ENCODE results near the gene UBASH3B. TPM values are rescaled to one million over a fixed set of nuclear protein-coding genes. Genes with fewer than 3 reads are reported as not detected.

The UBASH3B gene
- total RNA-seq, 4 donors from 2014 or later: 2.7 to 16.4 (median 9.7) TPM

DNA sequence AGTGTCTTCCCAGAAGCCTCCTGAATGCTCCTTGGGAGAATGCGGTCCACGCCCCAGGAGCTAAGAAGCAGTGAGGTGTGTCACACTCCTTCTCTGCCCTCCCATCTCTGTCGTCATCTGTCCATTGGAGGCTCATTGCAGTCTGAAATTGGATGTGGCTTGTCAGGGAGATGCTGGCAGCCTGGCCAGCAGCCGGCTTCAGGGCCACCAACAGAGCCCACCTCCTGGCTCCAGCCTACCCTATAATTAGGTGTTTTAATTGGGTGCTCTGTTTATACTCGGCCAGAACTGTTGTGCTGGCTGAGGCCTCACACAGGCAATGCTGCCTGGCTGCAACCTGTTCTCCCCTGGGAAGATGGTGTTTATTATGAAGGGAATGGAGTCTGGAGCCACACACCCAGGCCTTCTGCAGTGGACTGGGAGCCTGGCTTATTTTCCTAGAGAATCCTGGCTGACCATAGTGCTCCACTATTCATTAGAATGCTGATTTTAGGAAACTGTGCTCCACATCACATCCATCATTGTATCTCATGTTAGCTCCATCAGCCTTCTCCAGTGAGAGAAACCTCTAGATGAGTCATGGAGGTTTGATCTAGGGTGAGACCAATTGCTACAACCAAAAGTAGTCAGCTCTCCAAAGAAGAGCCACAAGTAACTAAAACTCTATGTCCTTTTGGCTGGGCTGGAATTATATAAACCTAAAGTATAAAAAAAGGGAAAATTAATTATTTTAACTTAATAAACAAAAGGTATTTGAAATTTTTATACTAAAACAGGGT, 96.0 kb downstream of the UBASH3B start:
- intact Hi-C loops (cut with DNase I): no loop called here
- Histone ChIP-seq H3K36me3 (no peaks in the 10 kb centered on the region), H3K27ac (no peak overlapping the region), H3K4me3 (no peak overlapping the region), H3K27me3 (no peaks in the 10 kb centered on the region), H3K9me3 (no peaks in the 10 kb centered on the region), H3K4me1 (peaks cover 0 to 11% (median 0%) of the 10 kb centered on the region in 3 donors)
- no peak for DNase-seq
- WGBS, 2 donors: 90 to 100% methylated on average over 3 to 5 of the region's 5 CpGs
- no peak for TF ChIP-seq POLR2A (IDR thresholded peaks at IDR 0.05)
- TF ChIP-seq, protein P1, sequence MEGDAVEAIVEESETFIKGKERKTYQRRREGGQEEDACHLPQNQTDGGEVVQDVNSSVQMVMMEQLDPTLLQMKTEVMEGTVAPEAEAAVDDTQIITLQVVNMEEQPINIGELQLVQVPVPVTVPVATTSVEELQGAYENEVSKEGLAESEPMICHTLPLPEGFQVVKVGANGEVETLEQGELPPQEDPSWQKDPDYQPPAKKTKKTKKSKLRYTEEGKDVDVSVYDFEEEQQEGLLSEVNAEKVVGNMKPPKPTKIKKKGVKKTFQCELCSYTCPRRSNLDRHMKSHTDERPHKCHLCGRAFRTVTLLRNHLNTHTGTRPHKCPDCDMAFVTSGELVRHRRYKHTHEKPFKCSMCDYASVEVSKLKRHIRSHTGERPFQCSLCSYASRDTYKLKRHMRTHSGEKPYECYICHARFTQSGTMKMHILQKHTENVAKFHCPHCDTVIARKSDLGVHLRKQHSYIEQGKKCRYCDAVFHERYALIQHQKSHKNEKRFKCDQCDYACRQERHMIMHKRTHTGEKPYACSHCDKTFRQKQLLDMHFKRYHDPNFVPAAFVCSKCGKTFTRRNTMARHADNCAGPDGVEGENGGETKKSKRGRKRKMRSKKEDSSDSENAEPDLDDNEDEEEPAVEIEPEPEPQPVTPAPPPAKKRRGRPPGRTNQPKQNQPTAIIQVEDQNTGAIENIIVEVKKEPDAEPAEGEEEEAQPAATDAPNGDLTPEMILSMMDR (IDR thresholded peaks at IDR 0.05): no peak

DNA sequence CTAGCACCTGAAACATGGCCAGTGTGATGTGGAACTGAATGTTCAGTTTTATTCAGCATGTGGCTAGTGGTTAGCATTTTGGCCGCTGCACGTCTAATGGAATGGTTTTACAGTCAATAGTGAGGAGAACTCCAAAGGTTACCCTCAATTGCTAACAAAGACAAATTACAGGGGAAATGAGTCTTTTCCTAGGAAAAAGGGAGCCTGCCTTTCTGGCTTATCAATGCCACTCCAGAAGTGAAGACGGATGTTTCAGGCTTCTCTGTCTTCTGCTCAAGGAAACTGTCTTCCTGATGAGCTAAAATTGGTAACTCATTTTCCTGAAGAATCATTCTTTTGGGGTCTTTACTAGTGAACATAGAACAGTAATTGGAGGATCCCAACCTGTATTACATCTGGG, 98.5 kb downstream of the UBASH3B start:
- intact Hi-C loops (cut with DNase I): no loop called here
- TF ChIP-seq, protein P1 (IDR thresholded peaks at IDR 0.05): no peak
- TF ChIP-seq POLR2A (IDR thresholded peaks at IDR 0.05): no peak
- WGBS, 2 donors: 80 to 91% methylated on average over 3 of the region's 3 CpGs
- H3K9me3 ChIP-seq: no peaks in the 10 kb centered on the region
- peaks cover 0 to 15% (median 0%) of the 10 kb centered on the region in 3 donors for H3K4me1 ChIP-seq
- H3K4me3 ChIP-seq: no peak overlapping the region
- no peaks in the 10 kb centered on the region for H3K27me3 ChIP-seq
- H3K27ac ChIP-seq: no peak overlapping the region
- H3K36me3 ChIP-seq: no peaks in the 10 kb centered on the region
- no peak for DNase-seq

DNA sequence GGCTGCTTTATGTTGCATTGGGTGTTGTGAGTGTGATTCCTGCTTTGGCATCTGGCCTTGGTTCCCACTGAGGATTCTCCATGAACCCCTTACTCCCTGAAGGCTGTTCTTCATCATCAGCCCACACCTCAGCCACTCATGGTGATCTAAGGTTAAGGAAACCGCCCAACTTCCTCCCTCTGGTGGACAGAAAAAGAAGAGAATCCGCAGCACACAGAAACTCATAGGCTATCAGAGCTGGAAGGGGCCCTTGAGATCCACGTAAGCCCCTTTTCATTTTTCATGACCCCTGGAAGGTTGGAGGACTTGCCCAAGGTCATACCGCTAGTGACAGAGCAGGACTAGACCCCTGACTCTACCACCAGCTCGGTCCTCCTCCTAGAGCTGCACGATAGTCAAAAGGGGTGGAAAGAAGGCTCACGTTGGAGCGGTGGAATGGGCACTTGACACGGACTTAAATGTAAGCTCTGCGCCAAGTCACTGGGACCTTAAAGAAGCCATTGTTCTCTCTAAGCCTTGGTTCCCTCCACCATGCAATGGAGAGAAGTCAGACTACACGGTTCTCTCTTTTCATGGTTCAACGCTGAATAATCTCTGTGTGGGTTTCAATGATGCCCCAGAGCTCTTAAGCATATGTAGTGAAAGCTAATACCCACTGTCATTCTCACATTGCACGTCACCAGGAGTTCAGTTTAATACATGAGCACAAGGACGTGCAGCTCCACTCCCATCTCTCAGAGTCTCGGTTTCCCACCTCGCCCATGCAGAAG, 99.2 kb downstream of the UBASH3B start:
- H3K4me3 ChIP-seq: no peak overlapping the region
- H3K9me3 ChIP-seq: no peaks in the 10 kb centered on the region
- intact Hi-C loops (cut with DNase I): no loop called here
- no peak for DNase-seq
- no peaks in the 10 kb centered on the region for H3K27me3 ChIP-seq
- TF ChIP-seq POLR2A (IDR thresholded peaks at IDR 0.05): no peak
- TF ChIP-seq, protein P1 (IDR thresholded peaks at IDR 0.05): peak in 5 of 6 experiments; percentile 13 to 43 (median 18)
- no peaks in the 10 kb centered on the region for H3K36me3 ChIP-seq
- H3K27ac ChIP-seq: no peak overlapping the region
- WGBS, 2 donors: 80 to 93% methylated on average over 9 to 13 of the region's 16 CpGs
- H3K4me1 ChIP-seq: peaks cover 0 to 12% (median 0%) of the 10 kb centered on the region in 3 donors

DNA sequence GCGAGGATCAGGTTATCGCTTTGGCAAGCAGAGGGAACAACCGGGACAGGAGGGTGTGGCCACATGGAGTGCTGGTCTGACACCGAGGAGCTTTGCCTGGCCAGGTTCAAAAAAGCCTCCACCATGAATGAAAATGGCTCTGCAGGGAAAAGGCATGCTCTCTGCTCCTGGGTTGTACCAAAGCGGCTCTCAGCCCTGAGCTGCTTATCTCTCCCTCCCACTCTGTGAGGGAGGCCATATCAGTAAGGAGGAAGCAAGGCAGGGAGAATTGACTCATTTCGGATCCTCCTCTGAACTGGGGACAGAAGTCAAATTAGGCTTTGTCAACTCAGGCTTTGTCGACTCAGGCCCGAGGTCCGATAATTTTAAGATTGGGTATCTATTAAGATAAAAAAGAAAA, 99.9 kb downstream of the UBASH3B start:
- no peak overlapping the region for H3K27ac ChIP-seq
- 90 to 94% methylated on average over 9 of the region's 9 CpGs for WGBS, 2 donors

More for the DNA sequence above, 99.9 kb downstream of the UBASH3B start:
- H3K4me1 ChIP-seq: peaks cover 0 to 12% (median 0%) of the 10 kb centered on the region in 3 donors
- H3K36me3 ChIP-seq: no peaks in the 10 kb centered on the region
- no peak overlapping the region for H3K4me3 ChIP-seq
- TF ChIP-seq, protein P1 (IDR thresholded peaks at IDR 0.05): no peak
- no peak for TF ChIP-seq POLR2A (IDR thresholded peaks at IDR 0.05)
- intact Hi-C loops (cut with DNase I): no loop called here
- H3K27me3 ChIP-seq: no peaks in the 10 kb centered on the region
- no peak for DNase-seq
- H3K9me3 ChIP-seq: no peaks in the 10 kb centered on the region
